Effector memory CD8-positive, alpha-beta T cell (primary cell): ENCODE results near the gene GPR139.

ENCODE experiments used
- ATAC-seq: fragments of 150-1000 bp; cut with Tn5 transposase; replicated peaks from 2 replicates; pipeline ENCODE4 v1.10.0; 2021; ENCODE audit warnings: mild to moderate bottlenecking, moderate library complexity
- DNase-seq, 3 experiments: peaks; one replicate each; pipeline ENCODE4 v3.0.0; 2021
- H3K27ac Mint-ChIP-seq, 2 donors: one replicate each; pipeline ENCODE4 v1.8.0; 2022; ENCODE audit warnings: mild to moderate bottlenecking in 2 of 2, mixed read lengths in 2 of 2, moderate library complexity in 2 of 2
- H3K27me3 Mint-ChIP-seq, 2 donors: one replicate each; pipeline ENCODE4 v1.8.0; 2022; ENCODE audit warnings: mixed read lengths in 2 of 2
- H3K36me3 Mint-ChIP-seq: one replicate; pipeline ENCODE4 v1.8.0; 2022; ENCODE audit warnings: mild to moderate bottlenecking, moderate library complexity, mixed read lengths; ENCODE audit not compliant: insufficient read depth
- H3K4me1 Mint-ChIP-seq, 2 donors: one replicate each; pipeline ENCODE4 v1.8.0; 2022; ENCODE audit warnings: low read depth in 2 of 2, mixed read lengths in 2 of 2
- H3K4me3 Mint-ChIP-seq, 2 donors: one replicate each; pipeline ENCODE4 v1.8.0; 2022; ENCODE audit warnings: mild to moderate bottlenecking in 2 of 2, mixed read lengths in 2 of 2, moderate library complexity in 2 of 2
- H3K9me3 Mint-ChIP-seq, 2 donors: one replicate each; pipeline ENCODE4 v1.8.0; 2022; ENCODE audit warnings: mixed read lengths in 2 of 2

The GPR139 gene

GRCh38 chr16:20041924-20042596, 31.6 kb downstream of the GPR139 start:
- H3K9me3 Mint-ChIP-seq: peaks cover 4% of the 10 kb centered on the region in 2 donors
- H3K4me1 Mint-ChIP-seq: no peaks in the 10 kb centered on the region
- H3K27ac Mint-ChIP-seq: no peak overlapping the region
- peaks cover 0 to 12% of the 10 kb centered on the region in 2 donors for H3K27me3 Mint-ChIP-seq
- ATAC-seq: no peak
- no peaks in the 10 kb centered on the region for H3K36me3 Mint-ChIP-seq
- H3K4me3 Mint-ChIP-seq: no peak overlapping the region
- DNase-seq: no peak

- no peaks in the 10 kb centered on the region for H3K4me1 Mint-ChIP-seq
- ATAC-seq (no peak), DNase-seq (no peak)
- H3K27ac Mint-ChIP-seq: no peak overlapping the region
- H3K4me3 Mint-ChIP-seq: no peak overlapping the region
- peaks cover 0 to 6% of the 10 kb centered on the region in 2 donors for H3K27me3 Mint-ChIP-seq
- H3K36me3 Mint-ChIP-seq: no peaks in the 10 kb centered on the region
- H3K9me3 Mint-ChIP-seq: peaks cover 6 to 10% of the 10 kb centered on the region in 2 donors
These were observed 33.7 kb downstream of the GPR139 start for GRCh38 chr16:20040011-20040410.

DNA sequence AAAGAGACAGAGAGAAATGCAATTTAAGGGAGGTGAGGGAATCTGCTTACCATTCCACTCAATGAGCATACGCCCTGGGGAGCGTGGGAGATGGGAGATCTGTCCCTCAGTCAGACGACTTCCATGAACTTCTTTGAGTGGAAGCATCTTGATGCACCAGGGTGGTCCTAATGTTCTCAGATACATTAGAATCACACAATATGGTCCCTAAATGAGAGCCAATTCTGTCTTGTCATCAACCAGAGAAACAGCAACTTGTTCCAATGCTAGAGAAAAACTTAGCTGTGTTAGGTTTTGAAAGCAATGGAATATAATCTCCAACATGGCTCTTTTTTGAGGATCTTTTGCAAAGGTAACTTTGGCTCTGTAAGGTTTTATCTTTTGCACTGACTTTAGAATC, 44.1 kb downstream of the GPR139 start:
- no peak overlapping the region for H3K4me3 Mint-ChIP-seq
- no peaks in the 10 kb centered on the region for H3K36me3 Mint-ChIP-seq
- H3K27ac Mint-ChIP-seq: no peak overlapping the region
- DNase-seq (no peak), ATAC-seq (no peak)
- H3K4me1 Mint-ChIP-seq: no peaks in the 10 kb centered on the region
- peaks cover 5 to 7% of the 10 kb centered on the region in 2 donors for H3K27me3 Mint-ChIP-seq
- H3K9me3 Mint-ChIP-seq: peaks cover 1 to 9% of the 10 kb centered on the region in 2 donors

DNA sequence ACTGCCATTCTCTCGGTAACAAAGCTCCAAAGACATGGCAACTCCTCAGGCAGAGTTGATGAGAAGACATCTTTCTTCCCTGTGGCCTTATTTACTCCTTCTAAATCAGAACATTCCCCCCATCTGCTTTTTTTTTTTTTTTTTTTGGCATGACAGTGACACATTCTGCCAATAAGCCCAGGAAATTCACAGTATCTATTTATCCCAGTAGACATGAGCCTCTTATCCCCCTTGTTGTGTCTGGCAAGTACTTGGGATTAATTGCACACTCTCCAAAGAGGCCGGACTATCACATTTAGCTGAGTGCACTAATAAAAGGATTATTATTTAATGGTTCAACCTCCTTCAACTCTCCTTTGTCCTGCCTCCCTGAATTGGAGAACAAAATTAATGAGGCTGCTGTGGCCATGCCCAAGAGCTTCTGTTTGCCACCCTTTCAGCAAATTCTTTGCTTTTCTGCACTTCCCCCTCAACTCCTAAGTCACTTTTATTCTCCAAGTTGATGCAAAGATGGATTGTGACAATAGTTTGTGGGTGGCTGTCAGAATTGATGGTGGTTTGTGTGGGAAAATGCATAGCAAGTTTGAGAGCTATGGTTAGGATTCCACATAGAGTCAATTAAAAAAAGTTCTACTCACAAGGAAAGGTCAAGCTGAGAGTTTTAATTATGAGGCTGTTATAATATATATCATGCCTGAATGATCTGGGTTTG, 47.2 kb downstream of the GPR139 start:
- no peak overlapping the region for H3K27ac Mint-ChIP-seq
- H3K4me1 Mint-ChIP-seq: no peaks in the 10 kb centered on the region
- no peak for DNase-seq
- peaks cover 0 to 2% of the 10 kb centered on the region in 2 donors for H3K27me3 Mint-ChIP-seq
- H3K36me3 Mint-ChIP-seq: no peaks in the 10 kb centered on the region
- ATAC-seq: no peak
- H3K4me3 Mint-ChIP-seq: no peak overlapping the region
- peaks cover 3 to 11% of the 10 kb centered on the region in 2 donors for H3K9me3 Mint-ChIP-seq

GRCh38 chr16:20023190-20023589, 50.5 kb downstream of the GPR139 start:
- no peaks in the 10 kb centered on the region for H3K4me1 Mint-ChIP-seq
- no peak for DNase-seq
- H3K27ac Mint-ChIP-seq: no peak overlapping the region
- no peak overlapping the region for H3K4me3 Mint-ChIP-seq
- ATAC-seq: no peak
- H3K9me3 Mint-ChIP-seq: peaks cover 3 to 9% of the 10 kb centered on the region in 2 donors
- no peaks in the 10 kb centered on the region for H3K36me3 Mint-ChIP-seq
- H3K27me3 Mint-ChIP-seq: no peaks in the 10 kb centered on the region

GRCh38 chr16:20020976-20021375, 52.7 kb downstream of the GPR139 start:
- no peak for ATAC-seq

GRCh38 chr16:20020083-20020482, 53.6 kb downstream of the GPR139 start:
- Mint-ChIP-seq H3K27ac (no peak overlapping the region), H3K9me3 (peaks cover 3 to 9% of the 10 kb centered on the region in 2 donors), H3K4me1 (no peaks in the 10 kb centered on the region), H3K36me3 (no peaks in the 10 kb centered on the region), H3K27me3 (no peaks in the 10 kb centered on the region), H3K4me3 (no peak overlapping the region)
- DNase-seq (no peak), ATAC-seq (no peak)

More at GRCh38 chr16:20020976-20021375, 52.7 kb downstream of the GPR139 start:
- no peak overlapping the region for H3K27ac Mint-ChIP-seq
- H3K27me3 Mint-ChIP-seq: no peaks in the 10 kb centered on the region
- peaks cover 3 to 9% of the 10 kb centered on the region in 2 donors for H3K9me3 Mint-ChIP-seq
- H3K4me3 Mint-ChIP-seq: no peak overlapping the region
- H3K36me3 Mint-ChIP-seq: no peaks in the 10 kb centered on the region
- no peaks in the 10 kb centered on the region for H3K4me1 Mint-ChIP-seq
- DNase-seq: no peak

- peaks cover 0 to 1% of the 10 kb centered on the region in 2 donors for H3K9me3 Mint-ChIP-seq
- DNase-seq (no peak), ATAC-seq (no peak)
- H3K4me3 Mint-ChIP-seq: no peak overlapping the region
- H3K27me3 Mint-ChIP-seq: peaks cover 8 to 11% of the 10 kb centered on the region in 2 donors
- no peak overlapping the region for H3K27ac Mint-ChIP-seq
- H3K4me1 Mint-ChIP-seq: no peaks in the 10 kb centered on the region
- no peaks in the 10 kb centered on the region for H3K36me3 Mint-ChIP-seq
These were observed 57.5 kb downstream of the GPR139 start for GRCh38 chr16:20016234-20016633.

- peaks cover 0 to 1% of the 10 kb centered on the region in 2 donors for H3K9me3 Mint-ChIP-seq
- no peak for ATAC-seq
- no peak overlapping the region for H3K4me3 Mint-ChIP-seq
- peaks cover 0 to 6% of the 10 kb centered on the region in 2 donors for H3K27me3 Mint-ChIP-seq
- H3K36me3 Mint-ChIP-seq: no peaks in the 10 kb centered on the region
- H3K27ac Mint-ChIP-seq: no peak overlapping the region
- no peaks in the 10 kb centered on the region for H3K4me1 Mint-ChIP-seq
- no peak for DNase-seq
These were observed 68.8 kb downstream of the GPR139 start for GRCh38 chr16:20004931-20005330.

DNA sequence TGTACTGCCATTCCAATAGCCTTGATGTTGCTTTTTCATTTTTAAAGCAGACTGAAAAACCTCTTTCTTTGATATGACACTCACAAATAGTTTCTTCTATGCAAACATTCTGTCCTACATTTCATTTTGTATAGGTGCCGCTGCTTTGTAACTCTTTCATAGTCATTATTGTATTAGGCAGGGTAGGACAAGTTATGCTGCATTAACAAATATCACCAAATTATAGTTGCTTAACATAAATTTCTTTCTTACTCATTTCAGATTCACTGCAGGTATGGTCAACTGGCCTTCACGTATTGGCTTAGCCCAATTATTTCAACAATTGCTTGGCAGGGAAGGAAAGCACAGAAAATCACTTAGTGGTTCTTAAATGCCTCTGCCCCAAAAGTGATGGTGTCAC, 70.8 kb downstream of the GPR139 start:
- Mint-ChIP-seq H3K27me3 (peaks cover 0 to 6% of the 10 kb centered on the region in 2 donors), H3K27ac (no peak overlapping the region), H3K4me3 (no peak overlapping the region), H3K4me1 (no peaks in the 10 kb centered on the region), H3K36me3 (no peaks in the 10 kb centered on the region), H3K9me3 (peaks cover 0 to 1% of the 10 kb centered on the region in 2 donors)
- no peak for DNase-seq
- ATAC-seq: no peak

GRCh38 chr16:20001856-20002707, 71.6 kb downstream of the GPR139 start:
- no peak for DNase-seq
- peaks cover 0 to 6% of the 10 kb centered on the region in 2 donors for H3K27me3 Mint-ChIP-seq
- no peak overlapping the region for H3K27ac Mint-ChIP-seq
- no peak overlapping the region for H3K4me3 Mint-ChIP-seq
- H3K9me3 Mint-ChIP-seq: peaks cover 0 to 3% of the 10 kb centered on the region in 2 donors
- ATAC-seq: no peak
- H3K4me1 Mint-ChIP-seq: no peaks in the 10 kb centered on the region
- no peaks in the 10 kb centered on the region for H3K36me3 Mint-ChIP-seq

GRCh38 chr16:19997734-19998133, 76.0 kb downstream of the GPR139 start:
- ATAC-seq (no peak), DNase-seq (no peak)
- no peaks in the 10 kb centered on the region for H3K4me1 Mint-ChIP-seq
- peaks cover 0 to 4% of the 10 kb centered on the region in 2 donors for H3K9me3 Mint-ChIP-seq
- no peak overlapping the region for H3K4me3 Mint-ChIP-seq
- no peaks in the 10 kb centered on the region for H3K36me3 Mint-ChIP-seq
- H3K27me3 Mint-ChIP-seq: peaks cover 0 to 6% of the 10 kb centered on the region in 2 donors
- H3K27ac Mint-ChIP-seq: no peak overlapping the region

DNA sequence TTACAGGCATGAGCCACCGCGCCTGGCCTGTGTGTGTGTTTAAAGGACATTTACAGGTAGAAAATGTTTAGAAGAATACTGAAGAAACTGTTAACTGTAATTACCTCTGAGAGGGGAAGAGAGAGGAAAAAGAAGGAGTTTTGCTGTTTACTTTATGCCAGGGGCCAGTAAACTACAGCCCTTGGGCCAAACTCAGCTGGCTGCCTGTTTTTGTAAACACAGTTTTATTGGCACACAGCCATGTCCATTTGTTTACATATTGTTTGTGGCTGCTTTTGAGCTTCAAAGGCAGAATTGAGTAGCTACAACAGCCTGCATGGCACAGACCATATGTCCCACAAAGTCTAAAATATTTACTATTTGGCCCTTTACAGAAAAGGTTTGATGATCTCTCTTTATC, 76.4 kb downstream of the GPR139 start:
- Mint-ChIP-seq H3K4me1 (no peaks in the 10 kb centered on the region), H3K4me3 (no peak overlapping the region), H3K27ac (no peak overlapping the region), H3K36me3 (no peaks in the 10 kb centered on the region), H3K9me3 (peaks cover 0 to 4% of the 10 kb centered on the region in 2 donors), H3K27me3 (peaks cover 0 to 6% of the 10 kb centered on the region in 2 donors)
- ATAC-seq (no peak), DNase-seq (no peak)
